Sigmoid colon (tissue), 3 donors: ENCODE measurements around the gene CDC5L.

ENCODE experiments used
- CTCF ChIP-seq, 4 experiments: fragments of 450-650 bp in 3 of 4; fragments of 200-600 bp in 1 of 4; IDR thresholded peaks; one replicate each; pipeline ENCODE4 v1.5.1; 2016 to 2019; ENCODE audit warnings: antibody characterized with exemption in 4 of 4, mild to moderate bottlenecking in 3 of 4, moderate library complexity in 2 of 4
- POLR2A ChIP-seq, 2 donors: fragments of 450-650 bp; IDR thresholded peaks; one replicate each; pipeline ENCODE4 v1.6.1; 2016; ENCODE audit warnings: antibody characterized with exemption in 2 of 2, mild to moderate bottlenecking in 2 of 2, moderate library complexity in 2 of 2

- no peak for TF ChIP-seq CTCF (IDR thresholded peaks at IDR 0.05)
- no peak for TF ChIP-seq POLR2A (IDR thresholded peaks at IDR 0.05)
Measured at GRCh38 chr6:44451803-44452695, 64.5 kb downstream of the CDC5L start.
